ENCODE measurements around the gene FAM193A.

FAM193A gene

DNA sequence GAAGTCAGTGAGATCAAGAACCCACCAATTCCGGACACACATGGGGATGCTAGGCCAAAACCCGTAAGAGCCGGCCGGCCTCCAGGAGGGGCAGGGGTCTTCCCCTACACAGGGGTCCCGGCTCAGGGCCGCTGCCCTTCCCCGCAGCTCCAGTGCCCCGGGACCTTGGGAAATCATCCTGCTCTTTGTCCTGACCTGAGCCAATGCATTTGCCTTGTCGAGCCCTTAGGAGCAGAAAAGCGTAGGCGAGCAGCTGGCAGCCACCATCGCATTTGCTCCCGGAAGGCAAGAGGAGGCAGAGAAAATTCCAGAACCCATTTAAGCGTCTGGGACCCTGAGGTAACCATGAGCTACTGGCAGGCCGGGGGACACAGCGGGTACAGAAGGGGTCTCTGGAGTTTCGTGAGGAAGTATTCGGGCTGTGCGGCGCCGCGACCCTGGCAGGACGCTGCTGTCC lies 227.1 kb downstream of the FAM193A start:
- TF ChIP-seq TAF1 (IDR thresholded peaks at IDR 0.05; ENCODE audit: low read depth) (no peak), TCF12 (IDR thresholded peaks at IDR 0.05; ENCODE audit: low read depth) (no peak), NFIC (IDR thresholded peaks at IDR 0.05) (no peak), EGR1 (IDR thresholded peaks at IDR 0.05) (no peak), EP300 (IDR thresholded peaks at IDR 0.05; ENCODE audit: borderline replicate concordance) (no peak), ZBTB7A (IDR thresholded peaks at IDR 0.05; ENCODE audit: low read depth) (no peak), FOXM1 (IDR thresholded peaks at IDR 0.05; ENCODE audit: borderline replicate concordance, low read depth) (no peak), USF1 (IDR thresholded peaks at IDR 0.05) (no peak), TEAD4 (IDR thresholded peaks at IDR 0.05) (no peak), CEBPB (IDR thresholded peaks at IDR 0.05) (no peak), RAD21 (IDR thresholded peaks at IDR 0.05; ENCODE audit: low read depth) (no peak), YY1 (IDR thresholded peaks at IDR 0.05; ENCODE audit: low read depth) (no peak), CREB1 (IDR thresholded peaks at IDR 0.05; ENCODE audit: low read depth) (no peak), REST (IDR thresholded peaks at IDR 0.05; ENCODE audit: low read depth) (no peak)
- TF ChIP-seq, protein P1, sequence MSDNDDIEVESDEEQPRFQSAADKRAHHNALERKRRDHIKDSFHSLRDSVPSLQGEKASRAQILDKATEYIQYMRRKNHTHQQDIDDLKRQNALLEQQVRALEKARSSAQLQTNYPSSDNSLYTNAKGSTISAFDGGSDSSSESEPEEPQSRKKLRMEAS (IDR thresholded peaks at IDR 0.05), result no peak

- TF ChIP-seq TAF1 (IDR thresholded peaks at IDR 0.05; ENCODE audit: low read depth), result no peak
- TF ChIP-seq, protein P1 (IDR thresholded peaks at IDR 0.05), result no peak
- no peak for TF ChIP-seq USF1 (IDR thresholded peaks at IDR 0.05)
- no peak for TF ChIP-seq REST (IDR thresholded peaks at IDR 0.05; ENCODE audit: low read depth)
- TF ChIP-seq EP300 (IDR thresholded peaks at IDR 0.05; ENCODE audit: borderline replicate concordance), result no peak
- no peak for TF ChIP-seq CEBPB (IDR thresholded peaks at IDR 0.05)
- TF ChIP-seq CREB1 (IDR thresholded peaks at IDR 0.05; ENCODE audit: low read depth), result no peak
These were observed 229.5 kb downstream of the FAM193A start for GRCh38 chr4:2765832-2766526.

GRCh38 chr4:2767046-2767704 lies 230.7 kb downstream of the FAM193A start:
- TF ChIP-seq TCF12 (IDR thresholded peaks at IDR 0.05; ENCODE audit: low read depth) (no peak), RAD21 (IDR thresholded peaks at IDR 0.05; ENCODE audit: low read depth) (no peak), FOXM1 (IDR thresholded peaks at IDR 0.05; ENCODE audit: borderline replicate concordance, low read depth) (no peak), CREB1 (IDR thresholded peaks at IDR 0.05; ENCODE audit: low read depth) (no peak), EP300 (IDR thresholded peaks at IDR 0.05; ENCODE audit: borderline replicate concordance) (no peak), TAF1 (IDR thresholded peaks at IDR 0.05; ENCODE audit: low read depth) (no peak), YY1 (IDR thresholded peaks at IDR 0.05; ENCODE audit: low read depth) (no peak), CEBPB (IDR thresholded peaks at IDR 0.05) (no peak), EGR1 (IDR thresholded peaks at IDR 0.05) (no peak), REST (IDR thresholded peaks at IDR 0.05; ENCODE audit: low read depth) (no peak), USF1 (IDR thresholded peaks at IDR 0.05) (no peak), ZBTB7A (IDR thresholded peaks at IDR 0.05; ENCODE audit: low read depth) (no peak), NFIC (IDR thresholded peaks at IDR 0.05) (no peak), TEAD4 (IDR thresholded peaks at IDR 0.05) (no peak)
- TF ChIP-seq, protein P1 (IDR thresholded peaks at IDR 0.05), result no peak

All from Ishikawa (cell line).